Stimulated activated CD8-positive, alpha-beta memory T cell treated with anti-CD3 and anti-CD28 coated beads, Interleukin-4, amount 100 ng/mL, for 48 hours (primary cell): ENCODE results near the gene PGS1.

Experiments
- DNase-seq: peaks from one replicate; pipeline ENCODE4 v3.0.0-alpha.2; 2020

The PGS1 gene

DNA sequence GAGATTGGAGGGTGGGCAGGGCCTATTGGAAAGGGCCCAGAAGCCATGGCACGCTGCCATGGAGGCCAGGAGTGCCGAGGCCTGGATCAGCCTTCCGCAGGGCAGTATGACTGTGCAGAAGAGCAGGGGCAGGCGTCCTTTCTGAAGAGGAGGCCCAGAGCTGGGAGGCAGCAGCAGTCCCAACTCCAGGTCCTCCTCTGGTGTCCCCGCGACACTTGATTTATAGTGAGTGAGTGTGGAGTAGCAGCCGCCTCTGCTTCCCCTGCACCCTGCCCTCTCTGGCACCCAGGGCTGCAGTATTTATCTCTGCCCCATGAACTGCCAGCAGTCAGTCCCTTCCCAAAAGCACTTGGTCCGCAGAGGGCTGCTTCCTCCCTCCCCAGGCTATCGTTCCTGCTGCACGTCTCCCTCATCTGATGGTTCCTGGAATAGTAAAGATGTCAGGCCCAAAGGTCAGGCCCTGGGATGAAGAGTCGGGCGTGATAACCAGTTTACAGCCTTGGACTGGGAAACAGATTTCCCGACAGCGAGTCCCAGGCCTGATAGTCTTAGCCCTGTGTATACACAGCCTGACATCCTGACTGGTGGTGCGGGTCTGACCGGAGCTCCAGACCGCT is 32.9 kb downstream of the PGS1 start:
- no peak for DNase-seq

DNA sequence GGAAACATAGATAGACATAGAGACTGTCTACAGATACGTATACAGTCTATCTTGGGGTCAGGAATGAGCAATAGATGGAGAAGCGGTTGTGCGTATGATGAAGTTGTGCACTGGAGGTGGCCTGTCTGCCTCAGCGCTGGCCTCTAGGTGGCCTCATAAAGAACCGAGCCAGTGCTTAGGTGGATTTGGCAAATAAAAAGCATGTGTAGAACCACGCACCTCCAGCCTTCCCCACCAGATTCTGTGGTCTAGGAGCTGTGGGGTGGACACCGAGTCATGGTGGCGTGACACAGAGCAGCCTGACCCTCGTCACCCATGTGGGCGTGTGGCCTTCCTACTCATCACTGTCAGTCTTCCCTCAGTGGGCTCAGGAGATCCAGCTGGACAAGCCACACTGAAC is 34.0 kb downstream of the PGS1 start:
- peak; percentile 73 for DNase-seq

- DNase-seq, result peak; percentile 61
Measured at GRCh38 chr17:78414178-78415162, 36.0 kb downstream of the PGS1 start.

- no peak for DNase-seq
Measured at GRCh38 chr17:78415821-78416711, 37.6 kb downstream of the PGS1 start.

DNA sequence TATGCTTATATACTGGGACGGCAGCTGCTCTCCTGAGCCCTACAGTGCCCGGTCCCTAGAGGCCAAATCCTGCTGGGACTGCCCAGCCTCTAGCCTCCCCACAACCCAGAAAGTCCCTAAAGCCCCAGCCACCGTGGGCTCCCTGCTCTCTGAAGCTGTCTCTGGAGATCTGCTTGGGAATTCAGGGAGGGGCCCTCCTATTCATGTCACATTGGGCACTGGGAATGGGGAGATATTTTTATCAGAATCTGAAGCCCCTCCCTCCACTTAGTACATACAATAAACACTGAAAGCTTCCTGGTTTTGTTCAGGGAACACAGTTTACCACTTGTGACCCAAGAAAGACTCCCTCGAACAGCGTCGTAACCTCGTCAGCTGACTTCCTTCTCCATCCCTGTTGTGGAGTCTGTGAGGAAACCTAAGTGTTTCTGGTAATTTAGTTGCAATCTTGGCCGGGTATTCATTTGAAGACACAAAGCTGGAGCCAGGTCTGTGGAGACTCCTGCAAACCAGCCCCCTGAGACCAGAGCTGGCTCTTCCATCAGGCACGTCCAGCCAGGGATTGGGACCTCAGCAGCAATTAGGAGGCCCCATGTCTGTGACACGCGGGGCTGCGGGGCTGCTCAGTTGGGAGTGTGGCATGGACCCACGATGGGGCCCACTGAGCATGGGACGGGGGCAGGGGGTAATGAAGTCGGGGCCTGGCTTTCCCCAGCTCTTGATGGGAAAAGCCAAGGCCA is 38.5 kb downstream of the PGS1 start:
- no peak for DNase-seq

DNA sequence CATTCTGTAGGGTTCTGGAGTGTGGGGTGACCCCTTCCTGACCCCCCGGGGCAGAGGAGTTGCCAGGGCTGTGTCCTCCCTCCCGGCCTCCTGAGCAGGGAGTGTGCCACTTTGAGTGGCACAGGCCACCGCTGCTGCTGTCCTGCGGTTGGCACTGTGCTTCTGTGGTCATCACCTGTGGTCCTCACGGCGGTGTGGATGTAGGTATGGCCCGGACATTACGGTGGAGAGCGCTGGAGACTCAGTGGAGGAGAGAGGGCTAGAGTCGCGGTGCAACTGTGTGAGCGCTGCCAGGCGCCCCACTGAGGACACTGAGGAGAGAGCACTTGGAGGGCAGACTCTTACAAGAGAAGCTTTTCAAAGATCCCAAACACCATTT is 39.1 kb downstream of the PGS1 start:
- DNase-seq, result no peak

DNA sequence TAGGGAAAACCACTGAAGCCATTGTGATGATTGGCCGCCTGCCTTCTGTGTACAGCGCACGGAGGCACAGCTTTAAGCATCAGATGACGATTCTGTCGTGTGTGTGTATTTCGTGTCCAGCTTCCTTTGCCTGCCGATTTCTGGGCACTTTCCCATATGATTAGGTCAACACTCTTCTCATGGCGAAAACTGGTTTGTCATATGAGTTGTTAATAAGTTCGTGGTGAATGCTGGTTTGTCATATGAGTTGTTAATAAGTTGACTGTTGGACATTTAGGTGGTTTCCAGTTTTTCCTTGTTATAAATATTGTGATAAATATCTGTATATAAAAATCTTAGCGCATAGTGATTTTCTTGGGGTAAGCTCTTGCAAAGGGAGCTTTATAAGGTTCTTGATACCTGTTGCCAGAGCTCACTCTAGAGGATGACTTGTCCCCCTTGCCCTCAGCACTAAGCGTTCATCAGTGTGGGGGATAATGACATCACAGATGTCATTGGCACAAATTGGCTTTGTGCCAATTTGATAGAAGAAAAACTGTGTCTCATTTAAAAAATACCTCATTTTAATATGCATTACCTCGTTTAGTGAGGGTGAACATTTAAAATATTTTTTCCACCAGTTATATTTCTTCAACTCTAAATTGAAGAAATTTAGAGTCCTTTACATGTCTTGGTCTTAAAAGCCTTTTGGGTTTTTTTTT is 40.0 kb downstream of the PGS1 start:
- DNase-seq, result no peak

DNA sequence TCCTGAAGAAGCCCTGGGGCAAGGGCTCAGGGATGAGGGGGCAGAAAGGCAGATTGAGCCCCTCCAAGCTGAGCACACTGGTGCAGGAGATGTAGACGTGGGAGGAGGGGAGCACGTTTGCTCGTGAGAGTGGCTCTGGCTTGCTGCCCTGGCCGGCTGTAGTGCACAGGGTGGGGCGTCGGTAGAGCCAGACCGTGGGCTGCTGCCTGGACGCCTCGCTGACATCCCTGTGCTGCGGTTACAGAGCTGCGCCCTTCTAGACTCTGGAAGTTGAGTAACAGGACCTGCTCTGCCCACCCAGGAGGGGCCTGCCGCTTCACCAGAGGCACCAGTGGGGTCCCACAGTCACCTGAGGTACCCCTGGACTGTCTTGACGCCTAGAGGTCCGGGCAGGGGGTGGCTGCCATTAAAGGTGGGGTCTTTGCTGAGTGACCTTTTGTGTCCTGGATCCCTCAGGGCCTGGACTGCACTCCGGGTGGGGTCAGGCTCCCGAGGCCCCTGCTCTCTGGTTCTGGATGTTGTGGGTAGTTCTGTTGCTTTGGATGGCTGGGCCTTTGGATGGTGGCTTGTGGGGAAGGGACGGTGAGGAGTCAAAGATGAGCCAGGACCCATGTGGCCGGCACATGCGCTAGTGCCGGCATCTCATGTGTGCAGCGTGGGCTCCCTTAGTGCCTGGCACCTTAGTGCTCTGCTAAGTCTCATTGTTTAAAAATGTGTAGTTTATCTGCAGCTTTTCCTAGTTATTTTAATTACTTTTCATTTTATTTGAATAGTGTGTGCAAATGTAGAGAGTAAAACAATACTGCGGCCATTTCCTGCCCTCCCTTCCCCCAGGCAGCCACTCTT is 41.7 kb downstream of the PGS1 start:
- DNase-seq, result no peak

DNA sequence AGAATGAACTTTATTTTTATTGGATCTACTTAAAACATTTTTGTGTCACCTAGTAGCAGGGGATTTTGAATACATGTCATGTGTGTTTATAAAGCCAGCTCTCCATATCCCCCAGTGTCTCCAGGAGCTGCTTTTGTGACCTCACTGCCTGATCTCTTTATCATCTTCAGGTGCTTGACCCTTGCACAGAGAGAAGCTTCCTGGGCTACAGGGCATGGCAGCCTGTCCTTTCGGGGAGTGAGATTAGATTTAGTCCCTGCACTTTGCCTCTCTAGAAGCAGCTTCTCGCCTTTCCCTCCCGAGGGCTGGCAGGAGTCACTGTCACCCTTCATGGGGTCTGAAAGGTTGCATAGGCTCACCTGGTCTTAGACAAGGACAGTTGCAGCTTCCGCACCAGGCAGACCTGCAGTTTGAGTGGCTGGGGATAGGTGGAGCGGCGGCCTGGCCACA is 42.7 kb downstream of the PGS1 start:
- no peak for DNase-seq

GRCh38 chr17:78421534-78422266 is 43.3 kb downstream of the PGS1 start:
- peak; percentile 86 for DNase-seq

- DNase-seq, result no peak
Measured at GRCh38 chr17:78422267-78422605, 43.8 kb downstream of the PGS1 start.

GRCh38 chr17:78422872-78423588 is 44.6 kb downstream of the PGS1 start:
- no peak for DNase-seq

GRCh38 chr17:78423961-78424675 is 45.7 kb downstream of the PGS1 start:
- no peak for DNase-seq

DNA sequence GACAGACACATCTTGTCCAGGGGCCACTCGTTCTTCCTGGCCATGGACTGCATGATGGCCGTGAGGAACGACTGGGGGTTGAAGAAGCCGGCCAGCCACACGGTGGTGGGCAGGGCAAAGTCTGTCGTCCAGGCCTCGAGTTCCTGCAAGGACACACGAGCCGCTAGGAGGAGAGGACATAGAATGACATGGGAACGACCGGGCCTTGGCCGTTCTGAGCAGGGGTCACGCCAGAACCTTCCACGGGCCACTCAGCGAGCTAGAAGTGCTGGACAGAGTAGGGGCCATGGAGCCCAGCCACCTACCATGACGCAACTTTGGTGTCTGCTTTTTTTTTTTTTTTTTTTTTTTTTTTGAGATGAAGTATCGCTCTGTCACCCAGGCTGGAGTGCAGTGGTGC is 47.0 kb downstream of the PGS1 start:
- DNase-seq, result no peak

- DNase-seq, result no peak
Measured at GRCh38 chr17:78426293-78426879, 47.9 kb downstream of the PGS1 start.

GRCh38 chr17:78427140-78427539 is 48.7 kb downstream of the PGS1 start:
- no peak for DNase-seq

DNA sequence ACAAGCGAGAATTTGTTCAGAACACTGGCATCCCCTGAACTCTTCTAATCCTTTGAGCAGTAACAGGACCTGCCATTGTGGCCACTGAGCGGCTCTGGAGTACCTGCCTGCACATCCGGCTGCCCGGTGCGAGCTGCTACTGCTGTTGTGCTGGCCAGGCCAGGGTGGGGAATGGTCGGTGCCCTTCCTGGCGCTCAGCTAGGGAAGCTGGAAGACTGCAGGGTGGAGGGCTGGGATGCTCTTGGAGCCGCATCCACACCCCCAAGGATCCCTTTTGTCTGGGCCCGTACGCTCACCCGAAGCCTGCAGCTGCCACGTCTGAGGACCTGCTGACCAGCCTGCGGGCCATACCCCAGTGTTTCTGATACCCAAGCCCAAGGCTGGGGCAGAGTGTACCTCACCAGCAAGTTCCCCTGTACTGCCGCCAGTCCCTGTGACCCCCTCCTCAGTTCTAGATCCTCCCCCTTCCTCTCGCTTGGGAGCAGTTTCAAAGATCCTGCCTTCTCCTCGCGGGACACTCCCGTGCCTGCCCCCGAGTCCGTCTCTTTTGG is 49.7 kb downstream of the PGS1 start:
- DNase-seq, result no peak
